ENCODE measurements around the gene SHISA4.
"Not testable (repeated sequence)": the region's sequence is repeated elsewhere in the genome, so short reads cannot be mapped to it uniquely, and the experiment has no call there.

Gene SHISA4

GRCh38 chr1:201933840-201934430 is 45.2 kb downstream of the SHISA4 start:
- DNase-seq = no peak

GRCh38 chr1:201937624-201938213 is 49.0 kb downstream of the SHISA4 start:
- DNase-seq = no peak

- no peak for DNase-seq
Measured at GRCh38 chr1:201938440-201939035, 49.8 kb downstream of the SHISA4 start.

GRCh38 chr1:201939148-201939547 is 50.5 kb downstream of the SHISA4 start:
- no peak for DNase-seq

GRCh38 chr1:201939574-201939973 is 50.9 kb downstream of the SHISA4 start:
- no peak for DNase-seq

GRCh38 chr1:201940316-201940715 is 51.6 kb downstream of the SHISA4 start:
- DNase-seq = not testable (repeated sequence)

- no peak for DNase-seq
Measured at GRCh38 chr1:201941420-201942128, 52.9 kb downstream of the SHISA4 start.

- DNase-seq = no peak
Measured at GRCh38 chr1:201942129-201942495, 53.4 kb downstream of the SHISA4 start.
